ENCODE measurements around the gene PGGT1B. TPM values are rescaled to one million over a fixed set of nuclear protein-coding genes. Genes with fewer than 3 reads are reported as not detected.
A peak's percentile ranks its signal among the peaks of the same experiment; 100 is the strongest.

PGGT1B gene
- total and polyA plus RNA-seq, 9 of the 15 experiments (the other 6 are each of a cell fraction or from before 2014, with no cell fraction given), result 5.3 to 33.7 (median 19.8) TPM

- in situ Hi-C loops (cut with MboI) (no loop called here), intact Hi-C loops (cut with micrococcal nuclease) (loop anchor here (1.0 kb wide), 1 partner anchor 33 kb away; the partner anchor contains the start of gene PGGT1B)
- Histone ChIP-seq H3K79me2 (ENCODE audit: control insufficient read depth, insufficient read depth, low read length) (peaks cover 15% of the 10 kb centered on the region; the same call in 1 of the 3 replicates), H3K4me3 (peak overlapping the region; percentile 65), H3K4me2 (ENCODE audit: insufficient read depth, low read length) (peak overlapping the region; percentile 89), H3K4me1 (replicated peaks in 1 of 2; ENCODE audit: control insufficient read depth in 2 of 2, insufficient read depth in 2 of 2, low read length in 2 of 2) (peaks cover 5 to 6% of the 10 kb centered on the region in 2 experiments; a peak in 4 of 5 replicates), H4K20me1 (replicated peaks; ENCODE audit: control insufficient read depth, insufficient read depth, low read length) (no peaks in the 10 kb centered on the region), H2AFZ (ENCODE audit: low read depth, low read length) (peak overlapping the region; percentile 94), H3K9me1 (ENCODE audit: control insufficient read depth, insufficient read depth, low read length) (no peaks in the 10 kb centered on the region), H3K9me3 (replicated peaks; ENCODE audit: control insufficient read depth, insufficient read depth, low read depth, low read length) (peaks cover 11% of the 10 kb centered on the region), H3K36me3 (ENCODE audit: control insufficient read depth, insufficient read depth, low read length) (no peaks in the 10 kb centered on the region), H3K27ac (ENCODE audit: extremely low read depth, low read depth, low read length) (peak overlapping the region; percentile 69; the same call in 2 of the 3 replicates), H3K27me3 (ENCODE audit: control insufficient read depth in 2 of 2, insufficient read depth in 2 of 2, low read length in 2 of 2) (no peaks in the 10 kb centered on the region), H3K9ac (ENCODE audit: insufficient read depth in 1 of 2, low read depth in 2 of 2, low read length in 2 of 2) (peak overlapping the region; percentile 59 to 96)
- DNase-seq (ENCODE audit: extremely low read depth in 1 of 4, low spot score in 3 of 4) (peak in 2 of 4 experiments; percentile 6 to 8), ATAC-seq (peak; percentile 55), FAIRE-seq (no peak)
- 19% methylated on average over 11 of the region's 11 CpGs for WGBS (ENCODE audit: insufficient coverage, low coverage, missing lambda C conversion rate)
- BruUV-seq (replicated peaks), result TSS peak; percentile 41
- ChIA-PET POLR2A (interaction anchor here (0.9 to 1.7 kb wide), 4 partner anchors 10 to 44 kb away, joined by 3 to 9 read pairs (median 4); no protein-coding TSS in a partner anchor), CTCF (ENCODE audit: low intra/inter-chr PET ratio) (no interaction called here)
- TF ChIP-seq ZNF41 (CRISPR knock-in tag; conservative IDR thresholded peaks at IDR 0.05) (no peak), SMAD4 (CRISPR knock-in tag; conservative IDR thresholded peaks at IDR 0.05) (no peak), TEAD1 (CRISPR knock-in tag; IDR thresholded peaks at IDR 0.05) (no peak), KDM1A (IDR thresholded peaks at IDR 0.05) (no peak), CHAMP1 (IDR thresholded peaks at IDR 0.05) (no peak), NFXL1 (CRISPR knock-in tag; IDR thresholded peaks at IDR 0.05) (no peak), DEAF1 (CRISPR knock-in tag; IDR thresholded peaks at IDR 0.05) (no peak), CEBPG (CRISPR knock-in tag; IDR thresholded peaks at IDR 0.05) (no peak), CEBPG (tag; conservative IDR thresholded peaks at IDR 0.05 in 1 of 2, IDR thresholded peaks at IDR 0.05 in 1 of 2) (no peak), ZNF253 (CRISPR knock-in tag; conservative IDR thresholded peaks at IDR 0.05) (no peak), ZNF518B (CRISPR knock-in tag; IDR thresholded peaks at IDR 0.05) (no peak), CTBP1 (IDR thresholded peaks at IDR 0.05; ENCODE audit: borderline replicate concordance) (no peak), ZNF347 (CRISPR knock-in tag; IDR thresholded peaks at IDR 0.05; ENCODE audit: low read depth) (no peak)
Measured at GRCh38 chr5:115295777-115296123, 33.1 kb upstream of the PGGT1B start.
